Caco-2 (cell line): ENCODE measurements around the gene METTL24. TPM values are rescaled to one million over a fixed set of nuclear protein-coding genes. Genes with fewer than 3 reads are reported as not detected.

Experiments used
- BruUV-seq: library from RNA; stranded (reverse); fragments of 400-500 nt; replicated peaks from 2 replicates; lab custom pipeline; 2021; lab: Mats Ljungman, UMichigan
- CTCF ChIA-PET: fragments of 300-600 bp; sonication (Branson Sonifier 250); formaldehyde crosslinking; loops from one replicate; lab custom pipeline; 2022; ENCODE audit warnings: antibody characterized with exemption; lab: Charles Lee
- POLR2A ChIA-PET: fragments of 300-600 bp; sonication (Branson Sonifier 250); formaldehyde crosslinking; loops from one replicate; lab custom pipeline; 2022; ENCODE audit warnings: antibody characterized with exemption; lab: Charles Lee
- DNase-seq, 2 experiments: peaks; one replicate each; pipeline versions ENCODE4 v3.0.0 to v3.0.0-alpha.2; 2020 to 2022
- H3K27me3 ChIP-seq: replicated peaks from 2 replicates; pipeline ENCODE4 v1.6.0; 2011; ENCODE audit warnings: low read length; ENCODE audit not compliant: control insufficient read depth, insufficient read depth
- H3K36me3 ChIP-seq: 2 replicates; pipeline ENCODE4 v1.5.1; 2011; ENCODE audit warnings: low read length; ENCODE audit not compliant: control insufficient read depth, insufficient read depth
- H3K4me1 ChIP-seq: fragments of 250-450 bp; sonication (Bioruptor Pico); 2 replicates; pipeline ENCODE4 v1.5.1; 2020; ENCODE audit warnings: mild to moderate bottlenecking
- H3K4me3 ChIP-seq: 2 replicates; pipeline ENCODE4 v1.5.1; 2011; ENCODE audit warnings: low read depth, mild to moderate bottlenecking, control low read depth, low read length
- H3K9me3 ChIP-seq: fragments of 250-450 bp; sonication (Bioruptor Pico); 2 replicates; pipeline ENCODE4 v1.5.1; 2020; ENCODE audit warnings: mild to moderate bottlenecking, moderate library complexity
- H3K27ac Mint-ChIP-seq: one replicate; pipeline ENCODE4 v1.8.0; 2022; ENCODE audit warnings: mixed read lengths; ENCODE audit not compliant: unreplicated experiment
- H3K27me3 Mint-ChIP-seq: one replicate; pipeline ENCODE4 v1.8.0; 2022; ENCODE audit warnings: mixed read lengths; ENCODE audit not compliant: insufficient read depth, unreplicated experiment
- H3K36me3 Mint-ChIP-seq: one replicate; pipeline ENCODE4 v1.8.0; 2022; ENCODE audit warnings: mild to moderate bottlenecking, mixed read lengths; ENCODE audit not compliant: insufficient read depth, unreplicated experiment
- H3K4me1 Mint-ChIP-seq: one replicate; pipeline ENCODE4 v1.8.0; 2022; ENCODE audit warnings: low read depth, mixed read lengths; ENCODE audit not compliant: unreplicated experiment
- H3K4me3 Mint-ChIP-seq: one replicate; pipeline ENCODE4 v1.8.0; 2022; ENCODE audit warnings: mild to moderate bottlenecking, moderate library complexity, mixed read lengths; ENCODE audit not compliant: unreplicated experiment
- H3K9me3 Mint-ChIP-seq: one replicate; pipeline ENCODE4 v1.8.0; 2022; ENCODE audit warnings: mixed read lengths; ENCODE audit not compliant: unreplicated experiment
- intact Hi-C: fragments of 100-400 bp; cut with micrococcal nuclease; formaldehyde crosslinking; loops from one replicate; pipeline ENCODE4 v1.10.0; 2022; ENCODE audit not compliant: unreplicated experiment
- total RNA-seq: library from RNA; stranded (reverse); gene quantifications from 2 replicates; pipeline ENCODE4 v1.2.3, GENCODE V29; 2022
- TF ChIP-seq, protein P1 (sequence below), 2 experiments: fragments of 200-600 bp in 1 of 2; IDR thresholded peaks; 1 replicate in 1 of 2; 2 replicates in 1 of 2; pipeline versions ENCODE4 v1.5.1 to v1.8.0; 2011 to 2022; ENCODE audit warnings: antibody characterized with exemption in 1 of 2, control low read depth in 1 of 2, inconsistent platforms in 1 of 2, low read depth in 1 of 2, low read length in 1 of 2, mild to moderate bottlenecking in 1 of 2, moderate library complexity in 1 of 2; ENCODE audit not compliant: insufficient read depth in 1 of 2, severe bottlenecking in 1 of 2, unreplicated experiment in 1 of 2

The METTL24 gene
- total RNA-seq, 1 experiment from 2014 or later = not detected

DNA sequence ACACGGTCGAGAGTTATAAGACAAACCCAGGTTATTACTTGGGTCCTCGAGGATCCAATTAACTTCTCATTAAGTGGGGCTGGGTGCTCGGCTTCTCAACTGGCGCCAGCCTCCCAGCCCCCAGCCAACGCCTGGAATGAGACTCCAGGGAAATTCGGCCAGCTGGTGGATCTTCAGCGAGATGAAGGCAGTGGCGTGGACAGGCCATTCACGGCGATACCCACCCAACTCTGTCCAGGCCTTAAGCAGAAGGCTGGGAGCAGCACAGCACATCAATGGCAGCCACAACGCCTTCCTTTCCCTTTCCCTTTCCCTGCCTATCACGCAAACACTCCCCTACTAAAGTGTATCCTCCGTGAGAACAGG lies 868 bp downstream of the METTL24 start:
- peaks cover 23% of the 10 kb centered on the region for H3K4me1 ChIP-seq
- intact Hi-C loops = no loop called here
- peaks cover under 1% of the 10 kb centered on the region for H3K27me3 Mint-ChIP-seq
- H3K9me3 Mint-ChIP-seq = peaks cover 24% of the 10 kb centered on the region
- TF ChIP-seq, protein P1, sequence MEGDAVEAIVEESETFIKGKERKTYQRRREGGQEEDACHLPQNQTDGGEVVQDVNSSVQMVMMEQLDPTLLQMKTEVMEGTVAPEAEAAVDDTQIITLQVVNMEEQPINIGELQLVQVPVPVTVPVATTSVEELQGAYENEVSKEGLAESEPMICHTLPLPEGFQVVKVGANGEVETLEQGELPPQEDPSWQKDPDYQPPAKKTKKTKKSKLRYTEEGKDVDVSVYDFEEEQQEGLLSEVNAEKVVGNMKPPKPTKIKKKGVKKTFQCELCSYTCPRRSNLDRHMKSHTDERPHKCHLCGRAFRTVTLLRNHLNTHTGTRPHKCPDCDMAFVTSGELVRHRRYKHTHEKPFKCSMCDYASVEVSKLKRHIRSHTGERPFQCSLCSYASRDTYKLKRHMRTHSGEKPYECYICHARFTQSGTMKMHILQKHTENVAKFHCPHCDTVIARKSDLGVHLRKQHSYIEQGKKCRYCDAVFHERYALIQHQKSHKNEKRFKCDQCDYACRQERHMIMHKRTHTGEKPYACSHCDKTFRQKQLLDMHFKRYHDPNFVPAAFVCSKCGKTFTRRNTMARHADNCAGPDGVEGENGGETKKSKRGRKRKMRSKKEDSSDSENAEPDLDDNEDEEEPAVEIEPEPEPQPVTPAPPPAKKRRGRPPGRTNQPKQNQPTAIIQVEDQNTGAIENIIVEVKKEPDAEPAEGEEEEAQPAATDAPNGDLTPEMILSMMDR (IDR thresholded peaks at IDR 0.05; ENCODE audit: insufficient read depth in 1 of 2, low read depth in 1 of 2, low read length in 1 of 2, severe bottlenecking in 1 of 2, unreplicated experiment in 1 of 2) = no peak
- no peaks in the 10 kb centered on the region for H3K36me3 ChIP-seq
- CTCF ChIA-PET = no interaction called here
- H3K36me3 Mint-ChIP-seq = no peaks in the 10 kb centered on the region
- POLR2A ChIA-PET = no interaction called here
- peak overlapping the region; percentile 34 for H3K4me3 ChIP-seq
- DNase-seq = no peak
- H3K27ac Mint-ChIP-seq = no peak overlapping the region
- no peaks in the 10 kb centered on the region for H3K9me3 ChIP-seq
- BruUV-seq = no TSS peak
- H3K27me3 ChIP-seq = no peaks in the 10 kb centered on the region
- peaks cover 28% of the 10 kb centered on the region for H3K4me1 Mint-ChIP-seq
- H3K4me3 Mint-ChIP-seq = peak overlapping the region; percentile 71

DNA sequence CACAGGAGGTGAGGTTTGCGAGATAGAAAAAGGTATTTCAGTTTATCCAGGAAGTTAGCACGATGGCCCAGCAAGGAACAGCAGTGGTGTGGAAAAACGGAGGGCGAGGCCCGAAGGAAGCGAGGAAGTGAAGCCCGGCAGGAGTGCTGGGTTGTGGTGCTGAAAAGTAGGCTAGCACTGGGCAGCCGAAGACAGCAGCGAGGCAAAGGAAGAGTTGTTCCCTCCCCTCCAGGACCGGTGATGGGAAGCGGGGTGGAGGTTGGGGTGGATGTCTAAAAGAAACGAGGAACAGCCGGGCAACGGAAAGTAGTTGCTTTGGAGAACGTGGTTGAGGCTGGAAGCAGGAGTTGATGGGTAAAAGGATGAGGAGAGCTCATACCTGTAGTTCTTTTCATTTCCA lies 1.4 kb downstream of the METTL24 start:
- TF ChIP-seq, protein P1 (IDR thresholded peaks at IDR 0.05; ENCODE audit: insufficient read depth in 1 of 2, low read depth in 1 of 2, low read length in 1 of 2, severe bottlenecking in 1 of 2, unreplicated experiment in 1 of 2) = no peak
- Mint-ChIP-seq H3K27ac (peak overlapping the region; percentile 11), H3K9me3 (peaks cover 19% of the 10 kb centered on the region), H3K4me1 (peaks cover 28% of the 10 kb centered on the region), H3K36me3 (no peaks in the 10 kb centered on the region), H3K4me3 (peak overlapping the region; percentile 71), H3K27me3 (no peaks in the 10 kb centered on the region)
- Histone ChIP-seq H3K36me3 (no peaks in the 10 kb centered on the region), H3K27me3 (no peaks in the 10 kb centered on the region), H3K4me1 (peaks cover 23% of the 10 kb centered on the region), H3K9me3 (no peaks in the 10 kb centered on the region), H3K4me3 (no peak overlapping the region)
- no TSS peak for BruUV-seq
- DNase-seq = no peak
- intact Hi-C loops = no loop called here
- ChIA-PET CTCF (no interaction called here), POLR2A (no interaction called here)

GRCh38 chr6:110355727-110356126 lies 2.4 kb downstream of the METTL24 start:
- no peaks in the 10 kb centered on the region for H3K27me3 Mint-ChIP-seq
- no peaks in the 10 kb centered on the region for H3K36me3 Mint-ChIP-seq
- H3K27ac Mint-ChIP-seq = peak overlapping the region; percentile 56
- no TSS peak for BruUV-seq
- peaks cover 9% of the 10 kb centered on the region for H3K9me3 Mint-ChIP-seq
- peaks cover 28% of the 10 kb centered on the region for H3K4me1 Mint-ChIP-seq
- no peak overlapping the region for H3K4me3 ChIP-seq
- TF ChIP-seq, protein P1 (IDR thresholded peaks at IDR 0.05; ENCODE audit: insufficient read depth in 1 of 2, low read depth in 1 of 2, low read length in 1 of 2, severe bottlenecking in 1 of 2, unreplicated experiment in 1 of 2) = no peak
- no peaks in the 10 kb centered on the region for H3K27me3 ChIP-seq
- no peaks in the 10 kb centered on the region for H3K9me3 ChIP-seq
- ChIA-PET POLR2A (interaction anchor here (0.7 kb wide), 1 partner anchor 520 kb away, joined by 3 read pairs; no protein-coding TSS in a partner anchor), CTCF (interaction anchor here (1.0 kb wide), 1 partner anchor 14 kb away, joined by 5 read pairs; no protein-coding TSS in a partner anchor)
- no peaks in the 10 kb centered on the region for H3K36me3 ChIP-seq
- intact Hi-C loops = no loop called here
- peaks cover 22% of the 10 kb centered on the region for H3K4me1 ChIP-seq
- no peak for DNase-seq
- H3K4me3 Mint-ChIP-seq = peak overlapping the region; percentile 71
